NCI-H2196 treated with DMSO at 0.1 percent for 48 hours (cell line): ENCODE measurements around the gene RAB5IF.
"Not testable (repeated sequence)": the region's sequence is repeated elsewhere in the genome, so short reads cannot be mapped to it uniquely, and the experiment has no call there.

Experiments used
- DNase-seq: peaks from one replicate; lab custom pipeline; 2025; ENCODE audit not compliant: unreplicated experiment; lab: John Stamatoyannopoulos, UW

RAB5IF gene

DNA sequence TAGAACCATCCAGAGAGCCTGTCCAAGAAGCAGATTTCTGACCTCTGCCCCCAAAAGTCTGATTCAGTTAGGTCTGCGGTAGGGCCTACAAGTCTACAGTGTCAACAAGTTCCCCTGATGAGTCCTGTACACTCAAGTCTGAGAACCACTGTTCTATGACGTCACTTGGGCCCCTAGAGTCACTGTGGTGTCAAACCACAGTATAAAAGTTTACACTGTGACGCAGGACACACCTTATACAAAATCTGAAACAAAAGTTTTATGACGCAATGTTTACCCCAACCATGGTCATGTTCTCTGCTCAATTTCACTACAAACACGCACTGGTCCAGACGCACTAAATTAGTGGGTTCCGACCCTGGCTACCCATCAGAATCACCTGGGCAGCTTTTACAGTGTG lies 22.5 kb downstream of the RAB5IF start:
- no peak for DNase-seq

DNA sequence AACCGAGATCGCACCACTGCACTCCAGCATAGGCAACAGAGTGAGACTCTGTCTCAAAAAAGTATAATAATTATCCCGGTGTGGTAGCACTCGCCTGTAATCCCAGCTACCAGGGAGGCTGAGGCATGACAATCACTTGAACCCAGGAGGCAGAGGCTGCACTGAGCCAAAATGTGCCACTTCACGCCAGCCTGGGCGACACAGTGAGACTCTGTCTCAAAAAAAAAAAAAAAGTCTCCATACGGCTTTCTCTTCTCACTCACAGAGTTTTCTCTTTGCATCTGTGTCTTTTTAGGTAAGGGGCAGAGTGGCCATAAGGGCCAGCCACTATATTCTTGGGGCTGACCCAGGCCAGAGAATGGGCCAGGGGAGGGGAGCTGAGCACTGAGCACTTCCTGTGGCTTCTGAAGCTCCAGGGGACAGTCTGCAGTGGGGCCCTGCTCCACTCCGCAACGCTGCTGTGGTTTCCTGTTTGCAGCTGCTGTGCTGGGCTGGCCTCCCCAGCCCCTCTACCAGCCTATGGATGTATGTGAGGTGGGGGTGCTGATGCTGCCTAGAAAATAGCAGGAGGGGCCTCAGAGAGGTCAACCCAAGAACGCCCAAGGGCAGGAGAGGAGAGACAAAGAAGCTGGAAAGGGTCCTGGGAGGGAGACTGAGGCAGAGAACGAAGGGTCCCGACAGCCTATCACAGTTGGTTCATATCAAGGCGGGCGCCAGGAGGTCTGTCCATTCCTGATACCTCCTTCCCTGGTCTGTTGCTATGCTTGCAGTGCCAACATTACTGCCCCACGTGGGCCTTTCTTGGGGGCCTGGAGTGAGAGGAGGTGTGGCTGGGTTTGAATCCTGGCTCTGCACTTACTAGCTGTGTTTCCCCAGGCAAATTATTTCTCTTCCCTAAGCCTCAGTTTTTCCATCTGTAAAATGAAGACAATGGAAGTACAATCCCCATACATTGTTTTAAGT lies 24.4 kb downstream of the RAB5IF start:
- DNase-seq: no peak

DNA sequence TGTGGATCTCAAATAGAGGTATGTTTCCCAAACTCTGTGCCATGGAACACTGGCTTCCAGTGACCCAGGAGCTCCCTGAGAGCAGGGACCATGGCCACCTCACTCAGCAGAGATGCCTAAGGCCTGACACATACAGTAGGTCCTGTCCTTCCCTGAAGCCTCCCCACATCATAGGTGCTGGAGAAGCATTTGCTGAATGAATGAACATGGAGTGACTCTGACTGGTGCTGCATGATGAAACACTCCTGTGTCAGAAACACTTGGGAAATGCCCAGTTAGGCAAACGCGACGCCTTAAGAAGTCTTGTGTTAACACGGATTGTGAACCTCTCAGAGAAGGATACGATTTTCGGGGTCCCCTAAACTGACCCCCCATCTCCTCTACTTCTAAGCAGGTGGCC lies 26.1 kb downstream of the RAB5IF start:
- no peak for DNase-seq

DNA sequence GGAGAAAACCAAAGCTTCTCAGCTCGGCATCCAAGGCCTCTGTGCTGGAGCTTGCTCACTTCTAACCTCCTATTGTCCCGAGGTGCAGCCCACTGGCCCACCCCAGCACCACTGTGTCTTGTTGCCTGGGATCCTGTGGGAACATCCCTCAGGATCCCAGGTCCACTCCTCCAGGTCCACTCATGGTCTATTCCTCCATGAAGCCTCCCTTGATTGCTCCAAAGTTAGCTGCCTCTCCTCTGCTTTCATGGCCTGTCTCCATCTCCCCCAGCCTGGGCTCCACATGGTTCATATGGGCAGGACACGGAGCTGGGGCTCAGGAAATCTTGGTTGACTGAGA lies 26.5 kb downstream of the RAB5IF start:
- DNase-seq: no peak

DNA sequence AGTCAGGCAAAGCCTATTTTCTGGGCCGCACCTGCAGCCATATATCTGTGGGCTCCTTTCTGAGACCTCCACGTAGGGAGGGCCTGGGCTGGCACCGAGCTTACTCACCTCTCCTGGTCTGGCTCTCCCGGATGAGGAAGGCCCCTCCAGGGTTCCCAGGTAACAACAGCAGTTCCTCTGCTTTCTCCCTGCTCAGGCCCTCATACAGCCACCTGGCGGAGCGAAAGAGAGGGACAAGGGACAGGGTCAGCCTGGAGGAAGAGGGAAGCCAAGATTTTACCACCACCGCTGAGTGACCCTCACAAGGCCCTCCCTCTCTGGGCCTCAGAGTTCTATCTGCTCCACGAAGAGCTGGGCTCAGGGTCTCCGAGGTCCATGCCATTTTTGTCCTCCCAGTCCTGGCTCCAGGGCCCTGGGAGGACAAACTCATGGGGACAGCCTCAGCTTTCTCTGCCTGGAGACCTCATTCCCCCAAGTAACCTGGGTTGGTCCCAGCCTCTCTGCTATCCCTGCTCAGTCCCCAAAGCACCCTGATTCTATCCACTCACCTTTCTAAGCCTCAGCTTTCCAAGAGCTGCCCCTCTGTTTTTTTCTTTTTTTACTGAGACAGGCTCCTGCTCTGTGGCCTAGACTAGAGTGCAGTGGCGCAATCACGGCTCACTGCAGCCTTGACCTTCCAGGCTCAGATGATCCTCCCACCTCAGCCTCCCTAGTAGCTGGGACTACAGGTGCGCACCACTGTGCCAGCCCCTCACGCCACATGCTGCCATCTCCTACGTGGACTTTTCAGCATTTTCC lies 27.1 kb downstream of the RAB5IF start:
- DNase-seq: no peak

DNA sequence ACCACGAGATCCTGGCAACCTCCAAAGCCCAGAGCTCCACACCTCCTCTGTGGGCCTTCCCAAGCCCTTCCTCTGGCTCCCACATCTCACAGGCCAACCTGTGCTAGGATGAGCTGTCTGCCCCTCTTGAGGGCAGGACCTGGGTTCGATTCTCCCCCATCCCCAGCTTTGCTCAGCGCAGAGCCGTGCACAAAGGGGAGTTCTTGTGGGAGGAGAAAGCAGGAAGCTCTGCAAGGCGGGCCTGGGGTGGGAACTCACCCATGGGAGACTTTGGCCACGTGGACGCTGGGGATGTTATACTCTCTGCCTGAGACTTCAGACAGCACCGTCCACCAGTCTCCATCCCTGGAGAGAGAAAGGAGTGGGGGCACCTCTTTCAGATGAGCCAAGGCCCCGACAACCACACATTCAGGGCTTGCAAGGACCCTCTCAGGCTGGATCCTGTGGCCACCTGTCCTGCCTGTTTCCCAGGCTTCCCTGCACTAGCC lies 27.8 kb downstream of the RAB5IF start:
- DNase-seq: no peak

DNA sequence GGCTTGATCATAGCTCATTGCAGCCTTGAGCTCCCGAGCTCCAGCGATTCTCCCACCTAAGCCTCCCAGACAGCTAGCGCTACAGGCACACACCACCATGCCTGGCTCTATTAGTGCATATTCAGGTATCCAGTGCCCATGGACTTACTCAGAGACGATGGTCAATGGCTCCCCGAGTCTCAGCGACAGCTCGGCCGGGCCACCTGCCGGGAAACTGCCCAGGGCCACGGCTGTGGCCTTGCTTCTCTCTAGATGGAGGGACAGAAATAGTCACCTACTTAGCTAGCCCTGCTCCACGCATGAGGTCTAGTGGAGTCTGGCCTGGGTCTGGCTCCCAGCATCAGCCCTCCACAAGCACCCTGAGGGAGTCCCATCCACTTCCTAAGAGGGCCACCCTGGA lies 28.8 kb downstream of the RAB5IF start:
- DNase-seq: no peak

DNA sequence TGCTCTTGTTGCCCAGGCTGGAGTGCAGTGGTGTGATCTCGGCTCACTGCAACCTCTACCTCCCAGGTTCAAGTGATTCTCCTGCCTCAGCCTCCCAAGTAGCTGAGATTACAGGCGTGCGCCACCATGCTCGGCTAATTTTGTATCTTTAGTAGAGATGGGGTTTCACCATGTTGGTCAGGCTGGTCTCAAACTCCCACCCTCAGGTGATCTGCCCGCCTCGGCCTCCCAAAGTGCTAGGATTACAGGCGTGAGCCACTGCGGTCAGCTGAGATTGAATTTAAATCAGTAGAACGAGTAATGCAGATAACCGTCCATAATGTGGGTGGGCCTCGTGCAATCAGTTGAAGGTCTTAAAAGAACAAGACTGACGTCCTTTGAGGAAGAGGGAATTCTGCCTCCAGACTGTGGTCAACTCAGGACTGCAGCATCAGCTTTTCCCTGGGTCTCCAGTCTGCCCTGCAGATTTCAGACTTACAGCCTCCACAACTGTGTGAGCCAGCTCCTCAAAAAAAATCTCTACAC lies 33.4 kb downstream of the RAB5IF start:
- not testable (repeated sequence) for DNase-seq

DNA sequence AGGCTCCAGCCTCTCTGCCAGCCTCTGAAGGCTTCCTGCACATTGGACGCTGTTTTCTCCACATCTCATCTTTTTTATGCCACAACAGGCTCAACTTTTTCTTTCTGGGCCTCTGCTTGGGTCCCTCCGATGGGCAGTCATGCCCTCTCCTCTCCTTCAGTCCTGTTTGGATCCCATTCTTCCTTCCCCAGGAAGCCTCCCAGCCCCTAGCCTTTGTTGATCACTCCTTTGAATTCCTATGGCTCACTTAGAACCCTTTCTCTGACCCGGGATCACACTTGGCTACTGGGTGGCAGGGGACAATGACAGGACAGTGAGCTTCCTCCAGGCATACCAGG lies 35.9 kb downstream of the RAB5IF start:
- DNase-seq: no peak

DNA sequence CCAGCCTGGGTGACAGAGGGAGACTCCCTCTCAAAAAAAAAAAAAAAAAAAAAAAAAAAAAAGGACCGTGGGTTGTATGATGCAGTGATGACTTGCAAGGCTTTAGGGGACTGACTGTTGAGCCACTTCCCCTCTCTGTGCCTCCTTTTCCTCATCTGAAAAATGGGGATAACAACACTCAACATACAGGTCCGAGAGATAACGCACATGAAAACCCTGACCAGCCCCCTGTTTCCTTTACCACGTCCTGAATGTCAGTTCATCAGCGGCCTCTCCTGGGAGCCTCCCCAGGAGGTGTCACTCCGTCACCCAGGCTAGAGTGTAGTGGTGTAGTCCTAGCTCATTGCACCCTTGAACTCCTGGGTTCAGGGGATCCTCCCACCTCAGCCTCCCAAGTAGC lies 36.6 kb downstream of the RAB5IF start:
- DNase-seq: no peak

DNA sequence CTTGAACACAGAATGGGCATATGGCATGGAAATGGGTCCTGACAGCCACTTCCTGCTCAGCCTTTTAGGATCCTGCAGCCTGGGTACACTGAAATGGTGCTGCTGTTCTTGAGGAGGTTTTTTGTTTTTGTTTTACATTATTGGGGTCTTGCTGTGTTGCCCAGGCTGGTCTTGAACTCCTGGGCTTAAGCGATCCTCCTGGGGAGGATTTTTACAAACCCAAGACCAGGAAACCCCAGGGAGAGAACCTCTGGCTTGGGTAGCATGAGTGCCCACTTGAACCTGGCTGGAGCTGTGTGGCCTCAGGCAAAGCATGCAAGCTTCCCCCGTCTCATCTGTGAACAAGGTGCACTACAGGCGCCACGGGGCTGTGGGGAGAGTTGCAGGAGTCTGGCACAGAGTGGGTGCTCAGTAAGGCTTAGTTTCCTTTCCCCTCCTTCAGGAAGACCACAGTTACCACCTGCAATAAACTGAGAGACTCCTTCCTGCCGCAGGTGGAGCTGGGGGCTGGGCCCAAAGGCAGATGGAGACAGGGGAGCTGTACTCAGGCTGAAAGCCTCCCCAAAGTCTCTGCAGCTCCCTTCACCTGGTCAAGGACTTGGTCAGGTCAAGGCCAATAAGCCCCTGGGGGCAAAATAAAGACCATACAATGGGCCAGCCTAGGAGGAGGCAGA lies 38.6 kb downstream of the RAB5IF start:
- DNase-seq: no peak

DNA sequence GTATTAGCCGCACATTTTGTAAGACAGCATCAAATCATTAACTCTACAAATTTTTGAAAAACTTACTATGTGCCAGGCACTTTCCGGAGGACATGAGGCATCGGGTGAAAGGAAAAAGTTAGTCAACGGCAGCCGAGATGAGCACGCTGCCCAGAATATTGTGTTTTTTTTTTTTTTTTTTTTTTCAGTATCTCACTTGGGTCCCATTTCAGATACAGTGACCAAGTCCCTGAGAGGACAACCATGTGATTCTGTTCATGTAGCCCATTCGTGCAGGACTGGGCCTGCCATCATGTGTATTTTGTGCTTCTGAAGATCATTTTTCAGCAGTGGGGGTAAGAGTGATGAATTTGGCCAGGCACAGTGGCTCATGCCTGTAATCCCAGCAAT lies 39.1 kb downstream of the RAB5IF start:
- no peak for DNase-seq

DNA sequence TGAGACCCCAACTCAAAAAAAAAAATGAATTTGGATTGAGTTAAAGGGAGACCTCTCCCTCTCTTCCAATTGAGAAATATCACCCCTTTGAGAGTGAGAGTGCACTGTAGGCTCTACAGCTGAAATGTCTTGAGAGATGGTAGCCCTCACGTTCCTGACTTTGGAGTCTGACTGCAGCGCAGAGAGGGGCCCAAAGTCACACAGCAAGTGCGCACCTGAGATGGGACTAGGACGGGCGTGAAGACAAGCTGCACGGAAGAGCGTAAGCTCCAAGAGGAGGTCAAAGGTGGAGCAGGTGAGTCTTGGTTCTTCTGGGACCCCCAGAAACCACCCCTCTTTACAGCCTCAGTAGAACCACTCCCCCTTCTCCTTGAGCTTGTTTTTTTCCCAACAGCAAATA lies 39.8 kb downstream of the RAB5IF start:
- no peak for DNase-seq

DNA sequence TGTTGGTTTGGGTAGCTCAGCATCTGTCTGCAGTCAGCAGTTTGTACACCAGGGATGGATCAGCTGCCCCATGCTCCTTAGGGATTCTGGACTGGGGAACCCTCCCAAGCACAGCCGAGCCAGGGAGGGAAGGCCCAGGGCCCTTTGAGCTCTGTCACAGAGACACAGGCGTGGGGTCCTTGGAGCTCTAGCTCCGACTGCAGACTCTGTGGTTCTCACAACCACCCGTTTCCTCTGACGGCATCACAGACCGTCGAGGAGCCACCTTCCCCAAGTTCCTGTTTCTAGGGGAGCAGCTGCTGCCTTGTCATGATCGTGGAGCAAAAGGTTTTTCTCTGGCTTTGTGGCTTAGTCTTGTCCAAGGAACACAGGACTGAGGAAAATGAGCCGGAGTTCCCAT lies 40.4 kb downstream of the RAB5IF start, which contains the start of gene SLA2:
Gene SLA2, minus strand, starts transcription at position 199 of the 400 bp plus-strand sequence. CDS start 4,861 bp downstream, outside the sequence.
- no peak for DNase-seq

DNA sequence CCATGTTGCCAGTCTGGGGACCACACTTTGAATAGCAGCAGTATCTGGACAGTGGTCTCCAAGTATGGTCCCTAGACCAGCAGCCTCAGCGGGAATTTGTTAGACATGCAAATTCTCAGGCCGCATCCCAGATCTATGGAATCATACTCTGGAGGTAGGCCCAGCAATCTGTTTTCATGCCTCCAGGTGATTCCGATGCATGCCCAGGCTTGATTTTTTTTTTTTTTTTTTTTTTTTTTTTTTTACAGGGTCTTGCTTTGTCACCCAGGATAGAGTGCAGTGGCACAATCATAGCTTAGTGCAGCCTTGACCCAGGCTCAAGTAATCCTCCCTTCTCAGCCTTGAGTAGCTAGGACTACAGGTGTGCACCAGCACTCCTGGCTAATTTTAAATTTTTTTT lies 41.1 kb downstream of the RAB5IF start:
- DNase-seq: no peak

DNA sequence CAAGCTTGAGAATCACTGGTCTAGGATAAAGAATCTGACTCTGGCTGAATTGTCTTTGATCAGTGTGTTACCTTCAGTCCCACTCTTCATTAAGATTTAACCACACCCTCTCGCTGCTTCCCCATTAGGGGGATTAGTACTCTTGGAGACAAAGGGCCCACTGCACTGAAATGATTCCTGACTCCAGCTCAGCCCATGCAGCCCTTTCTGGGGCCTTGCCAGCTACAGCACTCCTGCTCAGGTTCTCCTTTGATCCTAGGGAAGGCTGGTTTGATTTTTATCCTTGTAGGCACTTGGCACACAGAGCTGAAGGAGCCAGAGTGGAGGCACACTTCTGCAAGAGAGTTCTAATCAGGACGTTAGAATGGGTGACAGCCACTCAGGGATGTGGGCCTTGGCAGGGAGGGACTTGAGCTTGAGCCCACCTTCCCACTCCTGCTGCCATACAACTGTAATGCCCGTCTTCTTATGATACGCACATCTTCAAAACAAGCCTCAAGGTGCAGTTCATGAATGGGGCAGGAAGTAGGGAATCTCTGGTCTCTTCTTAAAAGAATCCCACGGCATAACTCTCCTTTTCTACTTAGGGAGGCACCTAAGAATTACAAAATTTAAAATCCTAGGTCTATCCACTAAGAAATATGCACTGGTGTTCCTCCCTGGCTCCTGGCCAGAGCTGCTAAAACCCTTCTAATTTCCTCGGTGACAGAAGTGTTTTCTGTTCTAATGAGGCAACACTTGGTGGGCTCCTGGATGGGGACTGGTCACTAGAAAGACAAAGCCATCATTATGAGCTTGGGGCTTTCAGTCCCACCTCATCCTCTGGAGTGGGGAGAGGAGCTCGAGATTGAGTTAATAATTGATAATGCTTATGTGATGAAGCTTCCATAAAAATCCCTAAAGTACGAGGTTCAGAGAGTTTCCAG lies 41.9 kb downstream of the RAB5IF start:
- DNase-seq: no peak

DNA sequence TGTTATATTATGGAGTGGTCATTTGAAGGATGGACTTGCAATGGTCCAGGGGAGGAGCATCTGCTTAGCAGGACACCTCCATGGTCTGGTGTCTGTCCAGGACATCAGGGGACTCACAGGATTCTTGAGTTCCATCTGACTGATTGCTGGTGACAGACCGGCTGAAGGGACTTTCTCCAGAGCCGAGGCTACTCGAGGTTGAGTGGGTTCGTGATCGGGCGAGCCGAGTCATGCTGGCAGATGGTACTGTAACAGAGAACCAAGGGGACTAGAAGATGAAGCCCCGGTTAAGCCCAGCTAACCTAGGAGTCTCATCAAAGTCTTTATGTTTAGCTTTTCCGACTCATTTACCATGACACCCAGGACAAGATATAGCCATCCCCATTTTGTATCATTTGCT lies 47.9 kb downstream of the RAB5IF start:
- DNase-seq: no peak

DNA sequence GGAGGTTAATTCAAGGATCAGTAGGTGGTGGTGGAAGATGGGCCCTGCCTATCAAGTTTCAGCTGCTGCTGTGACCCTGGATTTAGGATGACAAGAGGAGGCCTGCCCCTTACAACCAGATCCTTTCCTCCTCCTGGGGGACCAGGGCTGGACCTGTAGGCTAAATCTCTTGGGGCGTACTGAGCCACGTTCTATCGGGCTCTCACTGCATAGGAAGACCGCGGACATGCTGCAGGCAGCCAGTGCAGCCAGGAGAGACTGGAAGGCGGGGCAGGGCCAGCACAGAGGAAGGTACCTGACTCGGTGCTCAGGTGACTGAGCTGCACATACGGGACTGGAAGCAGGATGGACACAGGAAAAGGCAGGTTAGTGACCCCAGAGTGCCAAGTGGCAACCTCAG lies 48.9 kb downstream of the RAB5IF start:
- DNase-seq: no peak

DNA sequence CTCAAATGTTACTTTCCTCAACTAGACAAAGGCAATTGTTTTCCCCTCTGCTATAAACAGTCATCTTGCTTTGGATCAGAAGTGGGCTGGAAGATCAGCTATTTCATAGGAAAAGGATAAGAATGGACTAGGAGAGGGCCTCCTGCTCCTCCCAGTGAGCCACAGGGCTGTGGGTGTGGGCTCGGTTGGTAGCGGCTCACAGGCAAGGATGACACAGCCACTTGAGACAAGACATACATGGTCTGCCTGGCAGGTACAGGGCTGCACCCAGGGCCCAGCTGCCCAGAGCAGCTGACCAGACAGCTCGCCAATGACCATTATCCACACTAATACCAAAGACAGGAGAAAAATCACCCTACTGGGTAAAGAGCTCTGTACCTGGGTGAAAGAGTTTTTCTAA lies 49.4 kb downstream of the RAB5IF start:
- DNase-seq: no peak

DNA sequence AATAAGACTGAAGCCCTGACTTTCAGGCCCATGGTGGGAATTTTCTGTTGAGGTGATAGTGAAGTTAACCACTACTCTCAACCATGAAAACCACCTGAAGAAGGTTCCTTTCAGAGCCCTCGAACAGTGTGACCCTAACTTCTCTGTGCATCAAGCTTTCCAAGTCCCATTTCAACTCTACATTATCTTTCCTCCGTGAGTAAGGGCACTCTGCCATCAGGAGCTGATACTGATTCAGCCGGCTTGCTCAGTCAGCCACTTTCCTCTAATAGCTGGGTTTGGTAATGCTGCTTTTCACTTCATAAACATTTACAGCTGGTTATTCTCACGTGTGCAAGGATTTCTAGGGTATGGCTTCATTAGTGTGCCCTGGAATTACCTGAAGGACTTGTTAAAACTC lies 51.2 kb downstream of the RAB5IF start:
- DNase-seq: no peak
